ENCODE data around the gene FLT1.

DNA sequence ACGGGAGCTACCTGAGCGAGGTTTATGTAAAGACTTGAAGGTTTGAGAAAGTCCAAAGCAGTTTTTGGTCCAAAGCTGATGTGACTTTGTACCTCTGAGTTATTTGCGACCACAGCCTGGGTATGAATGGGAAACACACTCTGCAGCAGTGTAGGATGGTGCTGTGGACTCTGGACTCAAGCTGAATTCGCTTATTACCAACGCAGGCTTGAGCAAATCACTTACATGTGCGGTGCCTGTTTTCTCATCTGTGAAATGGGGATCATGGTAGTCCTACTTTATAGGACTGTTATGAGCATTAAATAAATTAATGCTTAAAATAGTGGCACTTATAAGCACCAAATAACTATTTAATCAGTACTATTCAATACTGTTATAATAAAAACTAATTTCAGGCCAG is 180.0 kb downstream of the FLT1 start:
- TF ChIP-seq EP300 (IDR thresholded peaks at IDR 0.05) (no peak), POLR2AphosphoS5 (IDR thresholded peaks at IDR 0.05) (no peak)
- TF ChIP-seq, protein P1, sequence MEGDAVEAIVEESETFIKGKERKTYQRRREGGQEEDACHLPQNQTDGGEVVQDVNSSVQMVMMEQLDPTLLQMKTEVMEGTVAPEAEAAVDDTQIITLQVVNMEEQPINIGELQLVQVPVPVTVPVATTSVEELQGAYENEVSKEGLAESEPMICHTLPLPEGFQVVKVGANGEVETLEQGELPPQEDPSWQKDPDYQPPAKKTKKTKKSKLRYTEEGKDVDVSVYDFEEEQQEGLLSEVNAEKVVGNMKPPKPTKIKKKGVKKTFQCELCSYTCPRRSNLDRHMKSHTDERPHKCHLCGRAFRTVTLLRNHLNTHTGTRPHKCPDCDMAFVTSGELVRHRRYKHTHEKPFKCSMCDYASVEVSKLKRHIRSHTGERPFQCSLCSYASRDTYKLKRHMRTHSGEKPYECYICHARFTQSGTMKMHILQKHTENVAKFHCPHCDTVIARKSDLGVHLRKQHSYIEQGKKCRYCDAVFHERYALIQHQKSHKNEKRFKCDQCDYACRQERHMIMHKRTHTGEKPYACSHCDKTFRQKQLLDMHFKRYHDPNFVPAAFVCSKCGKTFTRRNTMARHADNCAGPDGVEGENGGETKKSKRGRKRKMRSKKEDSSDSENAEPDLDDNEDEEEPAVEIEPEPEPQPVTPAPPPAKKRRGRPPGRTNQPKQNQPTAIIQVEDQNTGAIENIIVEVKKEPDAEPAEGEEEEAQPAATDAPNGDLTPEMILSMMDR (IDR thresholded peaks at IDR 0.05): no peak
